Measurements from ENCODE around the gene ALDOA. TPM values are rescaled to one million over a fixed set of nuclear protein-coding genes. Genes with fewer than 3 reads are reported as not detected.

The ALDOA gene
- polyA plus RNA-seq, 3 donors: 1,202 to 1,628 (median 1,429) TPM

DNA sequence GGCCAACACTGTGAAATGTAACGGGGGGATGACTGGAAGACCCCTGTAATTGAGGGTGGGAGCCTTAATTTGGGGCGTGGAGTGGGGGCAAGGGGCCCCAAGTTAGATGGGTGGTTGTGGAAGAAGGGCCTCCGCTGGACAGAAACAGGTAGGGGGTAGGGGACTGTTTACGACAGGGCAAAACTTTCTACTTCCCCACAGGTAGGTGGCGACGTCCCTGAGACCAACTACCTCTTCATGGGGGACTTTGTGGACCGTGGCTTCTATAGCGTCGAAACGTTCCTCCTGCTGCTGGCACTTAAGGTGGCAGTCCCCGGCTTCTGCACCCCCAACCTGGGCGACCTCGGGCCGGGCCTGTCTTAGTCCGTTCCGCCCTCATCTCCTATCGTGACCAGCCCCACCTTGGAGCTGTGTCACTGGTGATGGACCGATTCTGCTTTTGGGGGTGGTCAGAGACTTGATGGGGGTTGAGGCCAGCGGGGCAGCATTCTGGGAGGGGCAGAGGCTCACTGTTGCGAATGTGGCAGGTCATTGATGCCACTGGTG is 17.1 kb downstream of the ALDOA start:
- intact Hi-C loops (cut with micrococcal nuclease): no loop called here
- DNase-seq: no peak
- peaks cover 62% of the 10 kb centered on the region for H4K20me1 ChIP-seq (ENCODE audit: insufficient read depth, low read length)
- H3K9ac ChIP-seq (ENCODE audit: insufficient read depth, low read length, poor library complexity, severe bottlenecking): no peak overlapping the region
- H3K4me1 ChIP-seq (ENCODE audit: control insufficient read depth in 1 of 2, insufficient read depth in 2 of 2, low read length in 2 of 2): peaks cover 27 to 40% of the 10 kb centered on the region in 2 donors
- Mint-ChIP-seq H3K4me3 (no peak overlapping the region), H3K9me3 (peaks cover 3 to 7% (median 3%) of the 10 kb centered on the region in 7 donors), H3K27me3 (ENCODE audit: low read depth in 3 of 3) (peaks cover 0 to 4% (median 3%) of the 10 kb centered on the region in 3 donors), H3K27ac (peak overlapping the region in 4 of 7 donors; percentile 21 to 81 (median 34)), H3K4me1 (peaks cover 33% of the 10 kb centered on the region), H3K36me3 (peaks cover 63 to 87% of the 10 kb centered on the region in 2 donors)
- H3K9me3 ChIP-seq (replicated peaks in 1 of 2; ENCODE audit: control insufficient read depth in 1 of 2, insufficient read depth in 1 of 2, low read length in 2 of 2): peaks cover 0 to 4% of the 10 kb centered on the region in 2 donors
- peak overlapping the region in 1 of 2 donors; percentile 26 for H3K27ac ChIP-seq (ENCODE audit: low read depth in 1 of 2, low read length in 2 of 2)
- TF ChIP-seq, protein P1, sequence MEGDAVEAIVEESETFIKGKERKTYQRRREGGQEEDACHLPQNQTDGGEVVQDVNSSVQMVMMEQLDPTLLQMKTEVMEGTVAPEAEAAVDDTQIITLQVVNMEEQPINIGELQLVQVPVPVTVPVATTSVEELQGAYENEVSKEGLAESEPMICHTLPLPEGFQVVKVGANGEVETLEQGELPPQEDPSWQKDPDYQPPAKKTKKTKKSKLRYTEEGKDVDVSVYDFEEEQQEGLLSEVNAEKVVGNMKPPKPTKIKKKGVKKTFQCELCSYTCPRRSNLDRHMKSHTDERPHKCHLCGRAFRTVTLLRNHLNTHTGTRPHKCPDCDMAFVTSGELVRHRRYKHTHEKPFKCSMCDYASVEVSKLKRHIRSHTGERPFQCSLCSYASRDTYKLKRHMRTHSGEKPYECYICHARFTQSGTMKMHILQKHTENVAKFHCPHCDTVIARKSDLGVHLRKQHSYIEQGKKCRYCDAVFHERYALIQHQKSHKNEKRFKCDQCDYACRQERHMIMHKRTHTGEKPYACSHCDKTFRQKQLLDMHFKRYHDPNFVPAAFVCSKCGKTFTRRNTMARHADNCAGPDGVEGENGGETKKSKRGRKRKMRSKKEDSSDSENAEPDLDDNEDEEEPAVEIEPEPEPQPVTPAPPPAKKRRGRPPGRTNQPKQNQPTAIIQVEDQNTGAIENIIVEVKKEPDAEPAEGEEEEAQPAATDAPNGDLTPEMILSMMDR (IDR thresholded peaks at IDR 0.05): no peak
- peaks cover 70 to 81% of the 10 kb centered on the region in 2 donors for H3K36me3 ChIP-seq (replicated peaks in 1 of 2; ENCODE audit: control insufficient read depth in 1 of 2, insufficient read depth in 2 of 2, low read length in 2 of 2)
- no peak overlapping the region for H3K4me2 ChIP-seq (replicated peaks; ENCODE audit: extremely low read depth, low read length, poor library complexity, severe bottlenecking)
- peaks cover 40% of the 10 kb centered on the region for H3K79me2 ChIP-seq (ENCODE audit: insufficient read depth, low read length)
- H3K27me3 ChIP-seq (ENCODE audit: control insufficient read depth in 2 of 2, insufficient read depth in 2 of 2, low read length in 2 of 2): no peaks in the 10 kb centered on the region
- 96% methylated on average over 13 of the region's 20 CpGs for WGBS (ENCODE audit: insufficient coverage)
- H3K4me3 ChIP-seq (replicated peaks in 1 of 3; ENCODE audit: low read depth in 2 of 3, low read length in 3 of 3): no peak overlapping the region
- no peak overlapping the region for H2AFZ ChIP-seq (ENCODE audit: insufficient read depth, low read depth, low read length, poor library complexity, severe bottlenecking)

DNA sequence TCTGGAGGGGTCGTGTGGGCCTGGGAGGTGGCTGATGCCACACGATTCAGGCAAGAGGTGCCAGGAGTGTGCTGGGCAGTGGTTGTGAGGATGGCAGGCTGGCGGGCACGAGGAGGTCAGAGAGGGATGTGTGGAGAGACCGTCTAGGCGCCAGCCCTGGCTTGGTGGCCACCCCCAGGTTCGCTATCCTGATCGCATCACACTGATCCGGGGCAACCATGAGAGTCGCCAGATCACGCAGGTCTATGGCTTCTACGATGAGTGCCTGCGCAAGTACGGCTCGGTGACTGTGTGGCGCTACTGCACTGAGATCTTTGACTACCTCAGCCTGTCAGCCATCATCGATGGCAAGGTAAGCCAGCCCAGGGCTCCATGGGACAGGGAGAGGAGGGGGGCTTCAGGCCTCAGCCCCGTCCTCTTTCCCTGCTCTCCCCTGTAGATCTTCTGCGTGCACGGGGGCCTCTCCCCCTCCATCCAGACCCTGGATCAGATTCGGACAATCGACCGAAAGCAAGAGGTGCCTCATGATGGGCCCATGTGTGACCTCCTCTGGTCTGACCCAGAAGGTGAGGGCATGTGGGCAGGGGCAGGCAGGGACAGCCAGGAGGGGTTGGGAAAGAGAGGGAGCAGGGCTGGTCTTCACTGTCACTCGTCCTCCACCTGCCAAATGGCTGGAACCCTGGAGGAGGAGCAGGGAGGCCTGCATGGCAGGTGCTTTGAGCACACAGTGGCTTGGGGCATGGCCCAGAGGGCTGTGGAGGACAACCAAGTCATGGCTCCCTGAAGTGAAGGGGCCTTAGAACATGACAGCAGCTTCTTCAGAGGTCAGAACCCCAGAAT is 17.9 kb downstream of the ALDOA start:
- TF ChIP-seq, protein P1 (IDR thresholded peaks at IDR 0.05): no peak
- Mint-ChIP-seq H3K4me3 (no peak overlapping the region), H3K4me1 (peaks cover 30% of the 10 kb centered on the region), H3K27ac (peak overlapping the region in 5 of 7 donors; percentile 25 to 90 (median 71)), H3K36me3 (peaks cover 56 to 86% of the 10 kb centered on the region in 2 donors), H3K27me3 (ENCODE audit: low read depth in 3 of 3) (peaks cover 0 to 4% (median 3%) of the 10 kb centered on the region in 3 donors), H3K9me3 (peaks cover 3 to 9% (median 7%) of the 10 kb centered on the region in 7 donors)
- peaks cover 62 to 73% of the 10 kb centered on the region in 2 donors for H3K36me3 ChIP-seq (replicated peaks in 1 of 2; ENCODE audit: control insufficient read depth in 1 of 2, insufficient read depth in 2 of 2, low read length in 2 of 2)
- intact Hi-C loops (cut with micrococcal nuclease): no loop called here
- peaks cover 32% of the 10 kb centered on the region for H3K79me2 ChIP-seq (ENCODE audit: insufficient read depth, low read length)
- peak in 1 of 3 donors; percentile 3 for DNase-seq
- H4K20me1 ChIP-seq (ENCODE audit: insufficient read depth, low read length): peaks cover 54% of the 10 kb centered on the region
- peak overlapping the region in 1 of 2 donors; percentile 36 for H3K27ac ChIP-seq (ENCODE audit: low read depth in 1 of 2, low read length in 2 of 2)
- no peaks in the 10 kb centered on the region for H3K27me3 ChIP-seq (ENCODE audit: control insufficient read depth in 2 of 2, insufficient read depth in 2 of 2, low read length in 2 of 2)
- peaks cover 0 to 4% of the 10 kb centered on the region in 2 donors for H3K9me3 ChIP-seq (replicated peaks in 1 of 2; ENCODE audit: control insufficient read depth in 1 of 2, insufficient read depth in 1 of 2, low read length in 2 of 2)
- no peak overlapping the region for H2AFZ ChIP-seq (ENCODE audit: insufficient read depth, low read depth, low read length, poor library complexity, severe bottlenecking)
- 96% methylated on average over 19 of the region's 24 CpGs for WGBS (ENCODE audit: insufficient coverage)
- peaks cover 26 to 40% of the 10 kb centered on the region in 2 donors for H3K4me1 ChIP-seq (ENCODE audit: control insufficient read depth in 1 of 2, insufficient read depth in 2 of 2, low read length in 2 of 2)
- no peak overlapping the region for H3K4me3 ChIP-seq (replicated peaks in 1 of 3; ENCODE audit: low read depth in 2 of 3, low read length in 3 of 3)
- no peak overlapping the region for H3K4me2 ChIP-seq (replicated peaks; ENCODE audit: extremely low read depth, low read length, poor library complexity, severe bottlenecking)
- no peak overlapping the region for H3K9ac ChIP-seq (ENCODE audit: insufficient read depth, low read length, poor library complexity, severe bottlenecking)

Measured in CD14-positive monocyte (primary cell).